HG03460 (cell line): ENCODE measurements around the gene EIF4A3.
"Not testable (repeated sequence)": the region's sequence is repeated elsewhere in the genome, so short reads cannot be mapped to it uniquely, and the experiment has no call there.

Experiments used
- ATAC-seq: cut with Tn5 transposase; IDR thresholded peaks from one replicate; pipeline ENCODE4 v1.9.1; 2021; ENCODE audit not compliant: unreplicated experiment

The EIF4A3 gene

DNA sequence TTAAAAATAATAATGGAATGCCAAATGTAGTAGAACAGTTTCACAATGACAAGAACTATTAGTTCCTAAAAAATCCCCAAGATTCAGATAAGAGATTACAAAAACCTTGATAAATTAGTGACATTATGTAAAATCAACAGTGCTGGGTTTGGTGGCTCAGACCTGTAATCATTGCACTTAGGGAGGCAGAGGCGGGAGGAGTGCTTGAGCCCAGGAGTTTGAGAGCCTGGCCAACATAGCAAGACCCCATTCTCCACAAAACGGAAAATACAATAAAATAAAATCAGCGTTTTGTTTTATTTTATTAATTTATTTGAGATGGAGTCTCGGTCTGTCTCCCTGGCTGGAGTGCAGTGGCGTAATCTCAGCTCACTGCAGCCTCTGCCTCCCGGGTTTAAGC, 27.0 kb upstream of the EIF4A3 start:
- no peak for ATAC-seq

DNA sequence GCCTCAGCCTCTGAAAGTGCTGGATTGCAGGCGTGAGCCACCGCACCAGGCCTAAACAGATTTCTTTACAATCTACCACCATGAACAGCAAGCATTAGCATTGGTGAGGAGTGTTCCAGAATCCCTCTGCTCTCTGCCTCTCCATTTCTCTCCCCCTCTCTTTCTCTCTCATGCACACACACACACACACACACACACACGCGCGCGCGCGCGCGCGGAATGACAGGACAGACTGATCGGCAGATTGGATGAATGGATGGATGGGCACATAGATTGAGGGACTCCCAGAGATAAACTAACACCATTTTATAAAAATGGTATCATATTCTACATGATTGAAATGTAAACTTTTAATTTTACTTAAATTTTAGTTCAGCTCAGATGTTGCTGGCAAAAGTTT, 26.2 kb upstream of the EIF4A3 start:
- no peak for ATAC-seq

DNA sequence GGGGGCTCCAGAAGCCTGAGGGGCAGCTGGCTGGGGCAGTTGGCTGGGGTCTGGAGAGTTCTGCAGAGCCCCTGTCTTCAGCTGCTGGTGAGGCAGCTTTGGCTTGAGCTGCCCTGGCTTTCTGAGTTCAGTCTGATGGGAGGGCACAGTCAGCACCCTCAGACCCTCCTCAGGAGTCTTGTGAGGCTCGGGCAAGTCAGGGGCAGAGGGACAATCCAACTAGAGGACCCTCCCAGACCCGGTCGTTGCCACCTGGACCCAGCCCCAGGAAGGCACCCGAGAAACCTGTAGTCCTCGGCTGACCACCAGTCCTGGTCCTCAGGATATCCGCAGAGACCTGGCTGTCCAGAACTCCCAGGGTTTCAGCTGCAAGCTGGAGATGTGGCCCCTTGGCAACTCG, 24.8 kb upstream of the EIF4A3 start:
- ATAC-seq = no peak

DNA sequence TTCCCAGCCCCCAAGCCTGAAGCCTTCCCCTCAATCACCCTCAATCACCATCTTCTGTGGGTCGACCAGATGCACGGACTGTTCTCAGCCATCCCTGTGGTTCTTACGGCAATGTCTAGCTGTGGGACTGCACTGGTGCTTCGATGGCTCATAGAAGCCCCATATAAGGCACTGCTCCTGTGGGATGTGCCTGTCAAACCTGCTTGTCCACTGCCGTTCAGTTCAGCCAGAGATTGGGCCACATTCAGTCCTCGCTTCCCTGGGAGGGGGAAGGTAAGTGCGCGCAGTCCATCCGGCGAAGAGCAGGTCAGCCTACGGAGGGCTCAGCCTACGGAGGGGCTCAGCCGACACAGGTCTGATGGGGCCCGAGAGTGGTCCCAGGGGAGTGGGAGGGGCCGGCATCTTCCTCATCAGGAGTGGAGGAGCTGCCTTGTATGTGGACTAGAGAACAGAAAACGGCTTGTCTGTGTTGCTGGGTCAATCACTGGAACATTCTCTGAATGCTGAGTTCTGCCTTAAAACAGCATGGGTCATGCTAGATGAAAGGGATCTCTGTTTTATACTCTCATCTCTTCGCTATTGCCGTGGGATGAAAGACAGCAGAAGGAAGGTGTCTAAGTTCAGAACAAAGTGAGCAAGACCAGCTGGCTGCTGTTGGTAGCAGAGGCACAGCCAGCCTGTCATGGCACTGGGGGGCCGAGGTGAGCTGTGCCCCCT, 23.0 kb upstream of the EIF4A3 start, which contains the start of gene CARD14:
TSS of gene CARD14 (plus strand) at position 247 of the 717 bp plus-strand sequence. CDS start 11,409 bp downstream, outside the sequence.
- ATAC-seq = no peak

GRCh38 chr17:80169107-80169506, 22.2 kb upstream of the EIF4A3 start:
- no peak for ATAC-seq

DNA sequence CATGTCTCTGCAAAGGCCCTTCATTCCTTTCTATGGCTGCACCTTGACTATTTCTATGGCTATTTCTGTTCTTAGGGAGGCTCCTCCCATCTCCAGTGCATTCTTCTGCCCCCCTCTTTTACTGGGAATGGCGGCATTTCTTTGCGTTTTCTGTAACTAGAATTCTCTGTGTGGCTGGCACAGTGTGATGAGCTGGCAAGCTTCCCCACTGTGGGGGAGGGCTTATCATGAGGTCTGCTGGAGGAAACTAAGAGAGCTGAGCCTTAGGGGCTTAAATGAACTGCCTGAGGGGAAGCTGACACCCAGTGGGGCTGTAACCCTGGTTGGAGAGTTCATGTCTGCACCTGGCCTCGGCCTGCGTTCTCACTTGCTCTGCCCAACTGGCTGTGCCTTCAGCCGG, 21.4 kb upstream of the EIF4A3 start:
- no peak for ATAC-seq

GRCh38 chr17:80166446-80166845, 19.5 kb upstream of the EIF4A3 start:
- ATAC-seq = no peak

DNA sequence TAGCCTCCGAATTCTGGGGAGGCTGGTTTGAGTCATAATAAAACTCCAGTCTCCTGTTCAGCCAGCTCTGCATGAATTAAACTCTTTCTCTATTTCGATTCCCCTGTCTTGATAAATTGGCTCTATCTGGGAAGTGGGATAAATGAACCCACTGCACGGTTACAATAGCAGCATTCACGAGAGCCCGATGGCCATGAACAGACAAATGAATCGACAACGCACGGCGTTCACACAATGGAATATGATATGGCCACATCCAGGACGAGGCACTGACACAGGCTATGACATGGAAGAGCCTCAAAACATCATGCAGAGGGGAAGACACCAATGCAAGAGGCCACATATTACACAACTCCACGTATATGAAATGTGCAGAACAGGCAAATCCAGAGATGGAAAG, 17.3 kb upstream of the EIF4A3 start:
- no peak for ATAC-seq

DNA sequence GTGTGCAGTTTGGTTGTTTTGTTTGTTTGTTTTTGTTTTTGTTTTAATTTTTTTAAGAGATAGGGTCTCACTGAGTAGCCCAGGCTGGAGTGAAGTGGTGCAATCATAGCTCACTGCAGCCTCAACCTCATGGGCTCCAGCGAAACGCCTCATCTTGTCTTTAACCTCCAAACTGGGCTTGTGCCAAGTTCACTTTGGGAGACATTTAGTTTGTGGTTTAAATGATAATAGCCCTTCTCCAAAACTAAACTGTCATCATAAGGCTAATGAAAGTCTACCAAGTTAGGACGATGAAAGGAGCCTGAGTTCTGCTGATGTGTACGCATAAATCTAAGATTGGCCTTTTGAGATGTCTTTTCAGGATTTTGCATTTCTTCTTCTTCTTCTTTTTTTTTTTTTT, 16.4 kb upstream of the EIF4A3 start:
- no peak for ATAC-seq

- no peak for ATAC-seq
These were observed 13.6 kb upstream of the EIF4A3 start for GRCh38 chr17:80160536-80160935.

- ATAC-seq = no peak
These were observed 11.9 kb upstream of the EIF4A3 start for GRCh38 chr17:80158846-80159245.

GRCh38 chr17:80155600-80155999, 8.7 kb upstream of the EIF4A3 start:
- not testable (repeated sequence) for ATAC-seq

GRCh38 chr17:80154166-80154565, 7.2 kb upstream of the EIF4A3 start:
- ATAC-seq = no peak

GRCh38 chr17:80153004-80153403, 6.1 kb upstream of the EIF4A3 start:
- ATAC-seq = peak; percentile 71

- ATAC-seq = no peak
These were observed 5.3 kb upstream of the EIF4A3 start for GRCh38 chr17:80152081-80152702.

DNA sequence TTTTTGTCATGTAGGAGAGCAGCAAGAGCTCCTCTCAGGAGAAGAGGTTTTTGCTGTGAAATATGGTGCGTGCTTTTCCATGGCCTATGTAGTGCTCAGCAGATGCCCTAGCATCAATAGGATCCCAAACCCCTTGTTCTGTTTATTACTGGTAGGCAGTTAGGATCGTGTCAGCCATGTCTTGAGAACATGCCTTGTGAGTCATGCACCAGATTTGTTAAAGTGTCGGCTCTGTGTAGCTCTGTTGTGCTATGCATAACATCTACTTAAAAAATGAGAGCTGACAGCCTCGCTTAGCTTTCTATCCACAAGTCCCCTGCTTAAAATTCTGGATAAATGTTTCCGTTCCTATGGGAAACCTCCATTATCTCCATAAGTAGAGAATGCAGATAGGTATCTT, 4.4 kb upstream of the EIF4A3 start:
- no peak for ATAC-seq

DNA sequence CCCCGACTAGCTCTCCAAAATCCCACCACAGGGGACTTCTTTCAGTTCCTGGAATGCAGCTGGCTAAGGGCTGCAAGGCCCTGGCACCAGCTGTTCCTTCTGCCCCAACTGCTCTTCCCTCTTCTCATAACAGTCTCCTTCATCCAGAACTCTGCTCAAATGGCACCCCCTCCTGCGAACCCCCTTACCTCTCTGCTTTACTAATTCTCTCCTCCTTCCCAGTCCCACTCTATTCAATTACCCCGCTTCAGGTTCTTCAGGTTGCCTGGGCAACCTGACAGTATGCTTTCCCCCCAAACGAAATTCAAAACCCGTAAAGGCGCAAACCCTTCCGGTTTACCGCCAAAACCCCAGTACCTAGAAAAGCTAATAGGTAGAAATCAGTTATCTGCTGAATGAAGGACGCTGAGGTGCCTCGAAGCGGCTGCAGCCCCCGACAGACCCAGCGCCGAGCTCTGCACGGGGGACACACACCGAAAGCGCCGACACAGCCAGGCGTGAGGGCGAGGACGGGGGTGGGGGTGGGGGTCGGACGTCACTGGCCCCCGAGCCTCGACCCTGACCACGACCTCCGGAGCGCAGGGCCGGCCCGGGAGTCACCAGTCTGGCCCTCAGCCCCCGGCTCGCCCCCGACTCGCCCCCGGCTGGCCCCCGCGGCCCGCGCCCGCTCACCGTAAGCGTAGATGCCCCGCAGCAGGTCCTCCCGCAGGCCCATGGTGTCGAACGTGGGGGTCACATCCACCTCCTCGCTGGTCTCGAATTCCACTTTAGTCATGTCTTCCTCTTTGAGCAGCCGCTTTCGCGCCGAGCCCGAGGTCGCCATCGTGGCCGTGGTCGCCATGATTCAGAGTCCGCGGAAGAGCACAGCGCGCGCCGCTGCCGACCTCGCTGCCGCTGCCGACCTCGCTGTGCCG, 550 bp downstream of the EIF4A3 start:
- peak; percentile 12 for ATAC-seq

GRCh38 chr17:80145076-80146075, 1.6 kb downstream of the EIF4A3 start:
- ATAC-seq = no peak

DNA sequence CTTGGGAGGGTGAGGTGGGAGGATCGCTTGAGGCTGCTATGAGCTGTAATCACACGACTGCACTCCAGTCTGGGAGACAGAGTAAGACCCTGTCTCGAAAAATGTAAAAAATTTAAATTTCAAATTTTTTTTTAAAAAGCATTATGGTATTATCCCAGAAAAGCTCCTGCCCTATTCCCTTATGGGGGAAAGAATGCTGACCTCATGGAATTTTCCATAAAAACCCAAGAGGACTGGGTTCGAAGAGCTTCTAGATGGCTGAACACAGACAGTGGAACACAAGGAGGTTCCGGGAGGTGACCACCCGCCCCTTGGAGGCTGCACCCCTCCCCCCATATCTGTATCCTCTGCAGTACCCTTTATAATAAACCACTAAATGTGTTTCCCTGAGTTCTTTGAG, 4.0 kb downstream of the EIF4A3 start:
- no peak for ATAC-seq

DNA sequence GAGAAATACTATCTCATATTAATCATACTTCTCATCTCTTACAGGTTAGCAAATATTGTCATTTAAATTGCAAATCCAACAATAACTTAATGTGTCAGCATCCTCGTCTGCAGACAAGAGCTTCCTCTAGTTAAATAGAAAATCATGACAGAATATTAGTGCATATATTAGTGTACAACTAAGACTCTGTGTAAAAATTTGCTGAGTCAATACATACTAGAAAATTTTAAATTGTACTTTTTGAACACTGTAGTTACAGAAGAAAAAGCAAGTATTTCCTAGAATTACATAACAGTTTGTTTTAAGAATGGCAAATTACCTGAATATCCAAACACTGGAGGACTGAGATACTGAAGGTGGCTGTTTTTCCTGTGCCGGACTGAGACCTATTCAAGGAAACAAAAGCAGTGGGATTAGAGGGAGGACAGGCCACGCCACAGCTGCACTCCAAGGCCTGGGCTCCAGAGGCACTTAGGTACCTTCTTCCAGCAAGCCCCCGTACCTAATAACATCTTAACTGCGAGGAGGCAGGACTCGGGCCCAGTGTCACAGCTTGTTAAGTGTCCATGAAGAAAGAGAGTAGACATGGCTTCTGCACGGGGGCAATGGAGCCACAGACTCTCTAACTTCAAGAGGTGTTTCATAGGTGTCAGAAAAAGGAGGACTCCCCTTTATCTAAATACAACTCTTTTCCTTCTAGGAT, 5.3 kb downstream of the EIF4A3 start:
- no peak for ATAC-seq
